HG03432 (cell line): ENCODE measurements around the gene SFTPD.

Experiments used
- ATAC-seq: cut with Tn5 transposase; IDR thresholded peaks from one replicate; pipeline ENCODE4 v1.9.1; 2021; ENCODE audit warnings: mild to moderate bottlenecking, moderate library complexity; ENCODE audit not compliant: unreplicated experiment

Gene SFTPD

GRCh38 chr10:79946271-79947082 lies 2.4 kb downstream of the SFTPD start:
- no peak for ATAC-seq

GRCh38 chr10:79944428-79945395 lies 4.2 kb downstream of the SFTPD start:
- ATAC-seq: no peak

- ATAC-seq: no peak
Measured at GRCh38 chr10:79943871-79944270, 5.0 kb downstream of the SFTPD start.

GRCh38 chr10:79942261-79943185 lies 6.4 kb downstream of the SFTPD start:
- ATAC-seq: no peak

GRCh38 chr10:79941585-79942210 lies 7.2 kb downstream of the SFTPD start:
- no peak for ATAC-seq

GRCh38 chr10:79941146-79941545 lies 7.8 kb downstream of the SFTPD start:
- ATAC-seq: no peak

GRCh38 chr10:79940431-79940830 lies 8.5 kb downstream of the SFTPD start:
- no peak for ATAC-seq

- ATAC-seq: no peak
Measured at GRCh38 chr10:79939969-79940368, 8.9 kb downstream of the SFTPD start.

- ATAC-seq: peak; percentile 70
Measured at GRCh38 chr10:79938728-79939406, 10.0 kb downstream of the SFTPD start.

GRCh38 chr10:79937701-79938151 lies 11.2 kb downstream of the SFTPD start:
- no peak for ATAC-seq

GRCh38 chr10:79936625-79937615 lies 12.0 kb downstream of the SFTPD start:
- ATAC-seq: no peak

- ATAC-seq: no peak
Measured at GRCh38 chr10:79933961-79934360, 14.9 kb downstream of the SFTPD start.

GRCh38 chr10:79932841-79933379 lies 16.0 kb downstream of the SFTPD start:
- no peak for ATAC-seq

- ATAC-seq: no peak
Measured at GRCh38 chr10:79932307-79932706, 16.6 kb downstream of the SFTPD start.

GRCh38 chr10:79930751-79931150 lies 18.2 kb downstream of the SFTPD start:
- no peak for ATAC-seq

GRCh38 chr10:79930267-79930666 lies 18.6 kb downstream of the SFTPD start:
- ATAC-seq: no peak

GRCh38 chr10:79929409-79929904 lies 19.4 kb downstream of the SFTPD start:
- ATAC-seq: peak; percentile 90

- no peak for ATAC-seq
Measured at GRCh38 chr10:79928028-79928583, 20.8 kb downstream of the SFTPD start.
